ENCODE measurements around the gene SNX13.
A peak's percentile ranks its signal among the peaks of the same experiment; 100 is the strongest.
"Not testable (repeated sequence)": the region's sequence is repeated elsewhere in the genome, so short reads cannot be mapped to it uniquely, and the experiment has no call there.

Gene SNX13

GRCh38 chr7:17912536-17913235 lies 27.6 kb downstream of the SNX13 start:
- DNase-seq: peak in 1 of 14 donors; percentile 2

- DNase-seq: no peak
These were observed 28.2 kb downstream of the SNX13 start for GRCh38 chr7:17912050-17912449.

- no peak for DNase-seq
These were observed 29.9 kb downstream of the SNX13 start for GRCh38 chr7:17910377-17910776.

- DNase-seq: not testable (repeated sequence)
These were observed 31.0 kb downstream of the SNX13 start for GRCh38 chr7:17909310-17909709.

GRCh38 chr7:17907014-17907413 lies 33.3 kb downstream of the SNX13 start:
- no peak for DNase-seq

- no peak for DNase-seq
These were observed 37.0 kb downstream of the SNX13 start for GRCh38 chr7:17903337-17903736.

- no peak for DNase-seq
These were observed 37.7 kb downstream of the SNX13 start for GRCh38 chr7:17902599-17902998.

GRCh38 chr7:17900464-17900863 lies 39.8 kb downstream of the SNX13 start:
- no peak for DNase-seq

GRCh38 chr7:17898111-17898510 lies 42.2 kb downstream of the SNX13 start:
- no peak for DNase-seq

- DNase-seq: no peak
These were observed 53.0 kb downstream of the SNX13 start for GRCh38 chr7:17887286-17887685.

- no peak for DNase-seq
These were observed 57.6 kb downstream of the SNX13 start for GRCh38 chr7:17882685-17883084.

GRCh38 chr7:17879075-17879661 lies 61.1 kb downstream of the SNX13 start:
- DNase-seq: no peak

- DNase-seq: no peak
These were observed 61.7 kb downstream of the SNX13 start for GRCh38 chr7:17878627-17879026.

GRCh38 chr7:17871815-17872533 lies 68.3 kb downstream of the SNX13 start:
- no peak for DNase-seq

- DNase-seq: no peak
These were observed 69.9 kb downstream of the SNX13 start for GRCh38 chr7:17870406-17870805.

GRCh38 chr7:17863809-17864143 lies 76.5 kb downstream of the SNX13 start:
- no peak for DNase-seq

GRCh38 chr7:17863095-17863808 lies 77.0 kb downstream of the SNX13 start:
- DNase-seq: no peak

- no peak for DNase-seq
These were observed 84.0 kb downstream of the SNX13 start for GRCh38 chr7:17856251-17856650.

- DNase-seq: no peak
These were observed 85.1 kb downstream of the SNX13 start for GRCh38 chr7:17855202-17855601.

- DNase-seq: no peak
These were observed 85.8 kb downstream of the SNX13 start for GRCh38 chr7:17854261-17855047.

- no peak for DNase-seq
These were observed 87.9 kb downstream of the SNX13 start for GRCh38 chr7:17852361-17852760.

- DNase-seq: no peak
These were observed 90.8 kb downstream of the SNX13 start for GRCh38 chr7:17849504-17849903.

All from C1 segment of cervical spinal cord (tissue), 14 donors.